Spleen (tissue), 11 donors: Measurements from ENCODE around the gene ESYT2. TPM values are rescaled to one million over a fixed set of nuclear protein-coding genes. Genes with fewer than 3 reads are reported as not detected.

ENCODE experiments used
- DNase-seq: peaks from one replicate; pipeline ENCODE4 v3.0.0-alpha.2; 2020
- H3K27ac ChIP-seq, 8 donors: fragments of 200-600 bp; sonication (generic) in 7 of 8; 1 replicate in 4 of 8; 2 replicates in 4 of 8; pipeline versions ENCODE4 v1.5.0 to v1.8.0; 2016 to 2021; ENCODE audit warnings: inconsistent platforms in 4 of 8, mild to moderate bottlenecking in 4 of 8, moderate library complexity in 1 of 8
- H3K27me3 ChIP-seq, 7 donors: fragments of 200-600 bp; sonication (generic) in 6 of 7; replicated peaks in 1 of 7; 1 replicate in 4 of 7; 2 replicates in 3 of 7; pipeline versions ENCODE4 v1.5.0 to v1.8.0; 2016 to 2021; ENCODE audit warnings: inconsistent platforms in 3 of 7, mild to moderate bottlenecking in 1 of 7
- H3K36me3 ChIP-seq, 6 donors: fragments of 200-600 bp; sonication (generic) in 5 of 6; 1 replicate in 4 of 6; 2 replicates in 2 of 6; pipeline versions ENCODE4 v1.5.0 to v1.8.0; 2016 to 2021; ENCODE audit warnings: inconsistent platforms in 2 of 6
- H3K4me1 ChIP-seq, 6 donors: fragments of 200-600 bp; sonication (generic) in 5 of 6; 1 replicate in 3 of 6; 2 replicates in 3 of 6; pipeline versions ENCODE4 v1.5.0 to v1.8.0; 2016 to 2021; ENCODE audit warnings: inconsistent platforms in 3 of 6
- H3K4me3 ChIP-seq, 8 donors: fragments of 200-600 bp; sonication (generic) in 7 of 8; 1 replicate in 4 of 8; 2 replicates in 4 of 8; pipeline versions ENCODE4 v1.5.0 to v1.8.0; 2016 to 2021; ENCODE audit warnings: inconsistent platforms in 4 of 8, mild to moderate bottlenecking in 4 of 8, moderate library complexity in 2 of 8
- H3K9me3 ChIP-seq, 8 donors: fragments of 200-600 bp; sonication (generic) in 7 of 8; 1 replicate in 4 of 8; 2 replicates in 4 of 8; pipeline versions ENCODE4 v1.5.0 to v1.8.0; 2016 to 2021; ENCODE audit warnings: inconsistent platforms in 4 of 8
- CTCF ChIP-seq, 11 experiments: fragments of 200-600 bp in 7 of 11; fragments of 450-650 bp in 4 of 11; sonication (generic) in 4 of 11; IDR thresholded peaks in 8 of 11; conservative IDR thresholded peaks in 3 of 11; 1 replicate in 7 of 11; 2 replicates in 4 of 11; pipeline versions ENCODE4 v1.4.0 to v1.8.0; 2016 to 2021; ENCODE audit warnings: antibody characterized with exemption in 11 of 11, inconsistent platforms in 4 of 11, mild to moderate bottlenecking in 1 of 11
- POLR2A ChIP-seq, 3 donors: fragments of 450-650 bp; IDR thresholded peaks; one replicate each; pipeline ENCODE4 v1.5.1; 2017; ENCODE audit warnings: antibody characterized with exemption in 3 of 3, mild to moderate bottlenecking in 1 of 3
- POLR2AphosphoS5 ChIP-seq, 3 donors: sonication (generic); formaldehyde crosslinking; IDR thresholded peaks; one replicate each; pipeline ENCODE4 v1.5.1; 2017; ENCODE audit warnings: antibody characterized with exemption in 3 of 3
- WGBS, 5 donors: extraction: QIAGEN DNeasy Blood & Tissue Kit in 3 of 5; methylation state at CpG; one replicate each; pipeline versions ENCODE4 v1.1.5 to v1.1.7; 2013 to 2018; 5-methylcytosine and 5-hydroxymethylcytosine counted together
- intact Hi-C: fragments of 100-400 bp; cut with DNase I; formaldehyde crosslinking; loops from one replicate; pipeline ENCODE4 v1.15.0; 2023; ENCODE audit warnings: low total_unique reads
- polyA plus RNA-seq, 3 donors: library from polyadenylated mRNA; stranded (reverse); fragments of 200-250 nt; gene quantifications; one replicate each; pipeline ENCODE4 v1.2.1, GENCODE V29; 2013
- total RNA-seq, 7 donors: library from RNA; depleted of rRNA in 3 of 7; stranded (reverse); fragments of >200 nt in 3 of 7; fragmentation: NEBNext Ultra II Directional in 4 of 7; extraction: Animal tissue kit (Norgen Biotek cat#: 25700) in 4 of 7; gene quantifications; one replicate each; pipeline versions ENCODE4 v1.1.0 to v1.2.1, GENCODE V29; 2016 to 2021
- donor health status: healthy with polysubstance abuse.
- donor health status: DM: no; HTN: no; CAD: no; lungs with moderate emphysema.
- donor health status: DM: no; HTN: no; CAD: no.
- donor health status: Bipolar disorder and iron deficiency.
- donor health status: healthy.
- donor health status: DM: no; HTN: no; CAD: no.
- donor health status: DM: yes; HTN: yes; CAD: no.

ESYT2 gene
- total and polyA plus RNA-seq, 10 donors, result 6.6 to 61.0 (median 45.9) TPM

DNA sequence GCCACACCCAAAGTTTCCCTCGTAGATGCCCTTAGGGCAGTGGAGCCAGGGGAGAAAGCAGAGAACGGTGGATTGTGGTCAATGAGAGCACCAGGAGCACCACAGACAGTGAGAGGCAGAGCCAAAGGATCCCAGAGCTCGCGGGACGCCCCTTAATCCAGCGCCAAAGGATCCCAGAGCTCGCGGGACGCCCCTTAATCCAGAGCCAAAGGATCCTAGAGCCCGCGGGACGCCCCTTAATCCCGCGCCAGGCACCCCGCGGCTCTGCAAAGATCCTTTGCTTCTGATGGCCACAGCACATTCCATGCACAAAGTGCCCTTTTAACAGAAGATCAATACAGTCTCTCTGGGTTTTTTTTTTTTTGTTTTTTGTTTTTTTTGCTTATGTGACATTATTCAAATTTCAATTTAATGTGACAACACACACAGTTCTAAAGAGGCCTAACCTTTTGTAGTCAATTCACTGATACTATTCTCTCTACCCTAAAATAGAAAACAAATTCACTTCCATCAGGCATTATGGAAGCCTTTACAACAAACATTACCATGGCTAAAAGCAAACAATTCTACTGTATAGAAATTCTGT, 71.8 kb downstream of the ESYT2 start:
- H3K27me3 ChIP-seq, result no peaks in the 10 kb centered on the region
- no peak overlapping the region for H3K4me3 ChIP-seq
- WGBS, 5 donors, result 93 to 98% (median 97%) methylated on average over 16 of the region's 16 CpGs
- no peak for DNase-seq
- peaks cover 4 to 100% (median 52%) of the 10 kb centered on the region in 6 donors for H3K36me3 ChIP-seq
- H3K4me1 ChIP-seq, result peaks cover 0 to 8% (median 0%) of the 10 kb centered on the region in 6 donors
- no peak overlapping the region for H3K27ac ChIP-seq
- intact Hi-C loops, result no loop called here
- H3K9me3 ChIP-seq, result no peaks in the 10 kb centered on the region
- TF ChIP-seq CTCF (IDR thresholded peaks at IDR 0.05 in 8 of 11, conservative IDR thresholded peaks at IDR 0.05 in 3 of 11) (no peak), POLR2AphosphoS5 (IDR thresholded peaks at IDR 0.05) (no peak), POLR2A (IDR thresholded peaks at IDR 0.05) (no peak)

DNA sequence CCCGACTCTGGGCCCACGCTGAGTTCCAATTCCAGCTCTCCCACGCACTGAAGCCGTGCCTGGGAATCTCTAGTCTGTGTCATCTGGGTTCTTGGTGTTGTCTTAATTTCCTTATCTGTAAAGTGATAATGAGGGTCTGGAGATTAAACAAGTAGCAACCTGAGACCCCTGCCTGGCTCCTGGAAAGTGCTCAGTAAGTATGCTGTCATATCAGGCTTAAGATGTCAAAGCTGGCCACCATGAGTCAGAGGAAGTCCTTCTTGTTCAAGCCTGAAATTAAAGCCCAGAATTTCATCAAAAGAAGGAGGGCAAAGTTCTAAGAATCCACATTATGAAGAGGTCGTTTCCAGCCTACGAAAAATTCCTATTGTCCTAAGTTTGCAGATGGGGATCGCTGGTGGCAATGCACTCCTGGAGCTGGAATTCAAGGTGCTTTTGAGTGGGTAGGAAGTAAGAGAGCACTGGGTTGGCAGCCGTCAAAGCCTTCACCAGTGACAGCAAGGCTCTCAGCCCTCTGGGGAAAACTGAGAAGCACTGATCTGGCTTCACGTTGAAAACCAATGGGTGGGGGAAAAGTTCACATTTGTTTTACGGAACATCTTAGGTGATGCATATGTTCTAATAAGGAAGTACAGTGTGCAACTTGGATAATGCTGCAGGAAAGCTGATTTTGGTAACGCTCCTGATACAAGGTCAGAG, 74.4 kb downstream of the ESYT2 start:
- no peak for DNase-seq
- intact Hi-C loops, result no loop called here
- TF ChIP-seq POLR2AphosphoS5 (IDR thresholded peaks at IDR 0.05) (no peak), CTCF (IDR thresholded peaks at IDR 0.05 in 8 of 11, conservative IDR thresholded peaks at IDR 0.05 in 3 of 11) (no peak), POLR2A (IDR thresholded peaks at IDR 0.05) (no peak)
- Histone ChIP-seq H3K4me3 (no peak overlapping the region), H3K4me1 (peaks cover 0 to 8% (median 0%) of the 10 kb centered on the region in 6 donors), H3K9me3 (no peaks in the 10 kb centered on the region), H3K27me3 (no peaks in the 10 kb centered on the region), H3K36me3 (peaks cover 4 to 90% (median 39%) of the 10 kb centered on the region in 6 donors), H3K27ac (peak overlapping the region in 2 of 8 donors; percentile 40 to 46)
- WGBS, 5 donors, result 80 to 88% (median 84%) methylated on average over 11 of the region's 11 CpGs

DNA sequence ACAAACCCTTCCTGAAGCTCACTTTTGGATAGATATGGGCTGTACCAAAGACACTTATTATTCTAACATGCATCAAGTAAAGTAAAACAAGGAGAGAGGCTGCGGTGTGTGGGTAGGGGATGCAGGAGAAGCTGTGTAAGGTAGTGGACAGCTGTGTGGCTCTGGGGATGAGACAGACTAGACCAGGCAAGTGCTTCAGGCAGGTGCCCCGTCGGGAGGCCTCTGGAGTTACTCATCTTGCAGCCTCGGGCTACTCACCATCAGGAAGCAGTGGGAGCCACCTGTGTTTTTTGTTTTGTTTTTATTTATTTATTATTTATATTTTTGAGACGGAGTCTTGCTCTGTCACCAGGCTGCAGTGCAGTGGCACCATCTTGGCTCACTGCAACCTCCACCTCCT, 75.4 kb downstream of the ESYT2 start:
- intact Hi-C loops, result no loop called here
- H3K27ac ChIP-seq, result no peak overlapping the region
- H3K9me3 ChIP-seq, result no peaks in the 10 kb centered on the region
- H3K4me1 ChIP-seq, result peaks cover 0 to 8% (median 0%) of the 10 kb centered on the region in 6 donors
- no peak for DNase-seq
- TF ChIP-seq CTCF (IDR thresholded peaks at IDR 0.05 in 8 of 11, conservative IDR thresholded peaks at IDR 0.05 in 3 of 11) (no peak), POLR2AphosphoS5 (IDR thresholded peaks at IDR 0.05) (no peak), POLR2A (IDR thresholded peaks at IDR 0.05) (no peak)
- 92 to 99% (median 95%) methylated on average over 5 of the region's 5 CpGs for WGBS, 5 donors
- peaks cover 4 to 90% (median 38%) of the 10 kb centered on the region in 6 donors for H3K36me3 ChIP-seq
- H3K27me3 ChIP-seq, result no peaks in the 10 kb centered on the region
- no peak overlapping the region for H3K4me3 ChIP-seq

GRCh38 chr7:158751751-158752150, 77.6 kb downstream of the ESYT2 start:
- TF ChIP-seq POLR2AphosphoS5 (IDR thresholded peaks at IDR 0.05) (no peak), CTCF (IDR thresholded peaks at IDR 0.05 in 8 of 11, conservative IDR thresholded peaks at IDR 0.05 in 3 of 11) (no peak), POLR2A (IDR thresholded peaks at IDR 0.05) (no peak)
- H3K4me3 ChIP-seq, result no peak overlapping the region
- H3K36me3 ChIP-seq, result peaks cover 0 to 90% (median 44%) of the 10 kb centered on the region in 6 donors
- H3K9me3 ChIP-seq, result no peaks in the 10 kb centered on the region
- H3K4me1 ChIP-seq, result peaks cover 0 to 8% (median 0%) of the 10 kb centered on the region in 6 donors
- no peaks in the 10 kb centered on the region for H3K27me3 ChIP-seq
- no peak for DNase-seq
- 90 to 95% (median 91%) methylated on average over 3 of the region's 3 CpGs for WGBS, 5 donors
- no peak overlapping the region for H3K27ac ChIP-seq
- intact Hi-C loops, result no loop called here
